CD4-positive, CD25-positive, alpha-beta regulatory T cell (primary cell): ENCODE data around the gene MC1R. TPM values are rescaled to one million over a fixed set of nuclear protein-coding genes. Genes with fewer than 3 reads are reported as not detected.
A peak's percentile ranks its signal among the peaks of the same experiment; 100 is the strongest.

Source experiments
- ATAC-seq, 2 donors: fragments of 150-1000 bp; cut with Tn5 transposase; one replicate each; pipeline ENCODE4 v1.10.0; 2021; ENCODE audit warnings: low read depth in 2 of 2, moderate number of reproducible peaks in 2 of 2, moderate library complexity in 1 of 2
- DNase-seq, 3 donors: peaks; one replicate each; pipeline versions ENCODE4 v3.0.0 to v3.0.0-alpha.2; 2012 to 2022; ENCODE audit warnings: mixed read lengths in 1 of 3
- H3K27ac ChIP-seq: one replicate; pipeline ENCODE4 v1.7.0; 2013; ENCODE audit warnings: mild to moderate bottlenecking, low read length; ENCODE audit not compliant: insufficient read depth, poor library complexity, severe bottlenecking
- H3K27me3 ChIP-seq: one replicate; pipeline ENCODE4 v1.7.0; 2013; ENCODE audit warnings: low read length; ENCODE audit not compliant: control insufficient read depth, insufficient read depth
- H3K36me3 ChIP-seq: one replicate; pipeline ENCODE4 v1.7.0; 2013; ENCODE audit warnings: mild to moderate bottlenecking, low read length, moderate library complexity; ENCODE audit not compliant: control insufficient read depth, insufficient read depth
- H3K4me1 ChIP-seq: 2 replicates; pipeline ENCODE4 v1.7.0; 2013; ENCODE audit warnings: mild to moderate bottlenecking, low read length; ENCODE audit not compliant: insufficient read depth, control insufficient read depth, poor library complexity, severe bottlenecking
- H3K4me3 ChIP-seq: one replicate; pipeline ENCODE4 v1.7.0; 2013; ENCODE audit warnings: low read depth, mild to moderate bottlenecking, low read length, moderate library complexity
- H3K9me3 ChIP-seq, 2 experiments: 1 replicate in 1 of 2; 2 replicates in 1 of 2; pipeline ENCODE4 v1.7.0; 2013; ENCODE audit warnings: low read length in 2 of 2, mild to moderate bottlenecking in 1 of 2, moderate library complexity in 1 of 2; ENCODE audit not compliant: control insufficient read depth in 2 of 2
- H3K27ac Mint-ChIP-seq, 3 donors: one replicate each; pipeline ENCODE4 v1.8.0; 2020 to 2022; ENCODE audit warnings: mild to moderate bottlenecking in 3 of 3, mixed read lengths in 3 of 3, moderate library complexity in 2 of 3
- H3K27me3 Mint-ChIP-seq: one replicate; pipeline ENCODE4 v1.8.0; 2022; ENCODE audit warnings: mild to moderate bottlenecking, mixed read lengths
- H3K36me3 Mint-ChIP-seq: one replicate; pipeline ENCODE4 v1.8.0; 2020; ENCODE audit warnings: mixed read lengths
- H3K4me1 Mint-ChIP-seq, 4 donors: one replicate each; pipeline ENCODE4 v1.8.0; 2020 to 2022; ENCODE audit warnings: mixed read lengths in 4 of 4, mild to moderate bottlenecking in 1 of 4
- H3K4me3 Mint-ChIP-seq, 4 donors: one replicate each; pipeline ENCODE4 v1.8.0; 2020 to 2022; ENCODE audit warnings: mild to moderate bottlenecking in 4 of 4, mixed read lengths in 4 of 4, moderate library complexity in 3 of 4
- H3K9me3 Mint-ChIP-seq, 7 donors: one replicate each; pipeline ENCODE4 v1.8.0; 2020 to 2022; ENCODE audit warnings: mixed read lengths in 7 of 7, mild to moderate bottlenecking in 3 of 7, moderate library complexity in 2 of 7
- polyA plus RNA-seq, 4 donors: library from polyadenylated mRNA; unstranded; fragments of 300-500 nt; fragmentation: Illumina TruSeq; gene quantifications; one replicate each; pipeline ENCODE4 v1.2.3, GENCODE V29; 2021
- total RNA-seq: library from RNA; stranded (reverse); gene quantifications from one replicate; pipeline ENCODE4 v1.2.3, GENCODE V29; 2022

The MC1R gene
- total RNA-seq (14.9 TPM), polyA plus RNA-seq (under 1 TPM in 3 of 4 donors, not detected in 1; 0.08 to 0.38 (median 0.18) TPM)

DNA sequence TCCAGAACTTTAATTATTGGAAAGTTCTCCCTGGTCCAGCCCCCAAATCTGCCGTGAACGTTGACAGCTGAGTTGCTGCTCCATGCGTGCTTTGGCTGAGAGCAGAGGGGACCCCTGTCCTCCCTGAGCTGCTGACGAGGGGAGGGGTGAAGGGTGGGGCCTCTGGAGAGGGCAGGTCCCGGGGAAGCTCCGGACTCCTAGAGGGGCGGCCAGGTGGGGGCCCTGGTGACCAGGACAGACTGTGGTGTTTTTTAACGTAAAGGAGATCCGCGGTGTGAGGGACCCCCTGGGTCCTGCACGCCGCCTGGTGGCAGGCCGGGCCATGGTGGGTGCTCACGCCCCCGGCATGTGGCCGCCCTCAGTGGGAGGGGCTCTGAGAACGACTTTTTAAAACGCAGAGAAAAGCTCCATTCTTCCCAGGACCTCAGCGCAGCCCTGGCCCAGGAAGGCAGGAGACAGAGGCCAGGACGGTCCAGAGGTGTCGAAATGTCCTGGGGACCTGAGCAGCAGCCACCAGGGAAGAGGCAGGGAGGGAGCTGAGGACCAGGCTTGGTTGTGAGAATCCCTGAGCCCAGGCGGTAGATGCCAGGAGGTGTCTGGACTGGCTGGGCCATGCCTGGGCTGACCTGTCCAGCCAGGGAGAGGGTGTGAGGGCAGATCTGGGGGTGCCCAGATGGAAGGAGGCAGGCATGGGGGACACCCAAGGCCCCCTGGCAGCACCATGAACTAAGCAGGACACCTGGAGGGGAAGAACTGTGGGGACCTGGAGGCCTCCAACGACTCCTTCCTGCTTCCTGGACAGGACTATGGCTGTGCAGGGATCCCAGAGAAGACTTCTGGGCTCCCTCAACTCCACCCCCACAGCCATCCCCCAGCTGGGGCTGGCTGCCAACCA lies at the start of gene MC1R:
Gene MC1R (plus strand): TSS at position 410 of the 895 bp plus-strand sequence. CDS start 397 bp downstream, at position 807.
- H3K4me3 Mint-ChIP-seq = peak within 1 kb of the TSS; percentile 63 to 88 (median 80)
- H3K9me3 Mint-ChIP-seq = no peaks in the 10 kb centered on the region
- Histone ChIP-seq H3K4me3 (peak within 1 kb of the TSS; percentile 73), H3K27ac (no peak within 1 kb of the TSS), H3K27me3 (no peaks in the 10 kb centered on the region), H3K4me1 (peaks cover 60% of the 10 kb centered on the region), H3K36me3 (no peaks in the 10 kb centered on the region), H3K9me3 (no peaks in the 10 kb centered on the region)
- no peaks in the 10 kb centered on the region for H3K36me3 Mint-ChIP-seq
- peaks cover 31% of the 10 kb centered on the region for H3K27me3 Mint-ChIP-seq
- peaks cover 0 to 60% (median 21%) of the 10 kb centered on the region in 4 donors for H3K4me1 Mint-ChIP-seq
- ATAC-seq (peak in 1 of 2 donors; percentile 9), DNase-seq (peak in 1 of 3 donors; percentile 37)
- peak within 1 kb of the TSS in 1 of 3 donors; percentile 20 for H3K27ac Mint-ChIP-seq

DNA sequence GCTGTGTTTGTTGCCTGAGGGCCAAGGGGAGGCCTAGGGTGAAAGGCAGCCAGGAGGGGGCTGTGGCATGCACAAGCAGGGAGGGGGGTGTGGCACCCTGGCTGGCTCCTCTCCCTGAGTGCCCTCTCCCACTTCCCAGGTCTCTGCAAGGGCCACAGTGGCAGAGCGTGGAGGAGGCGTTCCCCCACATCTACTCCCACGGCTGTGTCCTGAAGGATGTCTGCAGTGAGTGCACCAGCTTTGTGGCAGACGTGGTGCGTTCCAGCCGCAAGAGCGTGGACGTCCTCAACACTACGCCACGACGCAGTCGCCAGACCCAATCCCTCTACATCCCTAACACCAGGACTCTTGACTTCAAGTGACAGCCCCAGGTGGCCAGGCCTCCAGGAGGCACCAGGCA lies 48.8 kb upstream of the MC1R start:
- Mint-ChIP-seq H3K36me3 (peaks cover 3% of the 10 kb centered on the region), H3K4me1 (peaks cover 2 to 24% (median 3%) of the 10 kb centered on the region in 4 donors), H3K27me3 (no peaks in the 10 kb centered on the region), H3K4me3 (no peak overlapping the region), H3K27ac (no peak overlapping the region), H3K9me3 (peaks cover 0 to 7% (median 2%) of the 10 kb centered on the region in 7 donors)
- Histone ChIP-seq H3K9me3 (peaks cover 7 to 19% of the 10 kb centered on the region in 2 experiments), H3K27ac (no peak overlapping the region), H3K4me1 (peaks cover 9% of the 10 kb centered on the region), H3K4me3 (no peak overlapping the region), H3K27me3 (no peaks in the 10 kb centered on the region), H3K36me3 (peaks cover 6% of the 10 kb centered on the region)
- ATAC-seq (no peak), DNase-seq (no peak)

DNA sequence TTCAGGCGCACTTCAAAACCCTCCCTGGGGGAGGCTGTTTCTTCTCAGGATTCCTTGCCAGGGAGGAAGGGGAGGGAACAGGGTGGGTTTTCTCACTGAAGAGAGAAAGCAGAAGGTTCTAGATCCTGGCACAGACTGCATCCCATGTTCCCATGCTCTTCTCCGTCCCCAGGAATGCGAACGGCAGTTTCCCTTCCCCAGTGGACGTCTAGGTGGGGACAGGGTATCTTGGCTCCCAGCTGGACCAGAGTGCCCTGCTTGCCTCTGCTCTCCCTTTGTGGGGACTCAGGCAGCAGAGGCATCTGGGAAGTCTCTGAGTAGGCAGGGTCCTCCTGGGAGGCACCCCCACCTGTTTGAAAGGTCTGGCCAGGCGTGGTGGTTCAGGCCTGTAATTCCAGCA lies 48.2 kb upstream of the MC1R start:
- Mint-ChIP-seq H3K36me3 (peaks cover 8% of the 10 kb centered on the region), H3K27me3 (no peaks in the 10 kb centered on the region), H3K4me1 (peaks cover 0 to 24% (median 3%) of the 10 kb centered on the region in 4 donors), H3K27ac (no peak overlapping the region), H3K4me3 (peak overlapping the region in 1 of 4 donors; percentile 43), H3K9me3 (peaks cover 0 to 11% (median 6%) of the 10 kb centered on the region in 7 donors)
- no peak for DNase-seq
- no peaks in the 10 kb centered on the region for H3K27me3 ChIP-seq
- H3K36me3 ChIP-seq = peaks cover 11% of the 10 kb centered on the region
- ATAC-seq = no peak
- no peak overlapping the region for H3K27ac ChIP-seq
- no peak overlapping the region for H3K4me3 ChIP-seq
- peaks cover 11 to 24% of the 10 kb centered on the region in 2 experiments for H3K9me3 ChIP-seq
- H3K4me1 ChIP-seq = peaks cover 9% of the 10 kb centered on the region

DNA sequence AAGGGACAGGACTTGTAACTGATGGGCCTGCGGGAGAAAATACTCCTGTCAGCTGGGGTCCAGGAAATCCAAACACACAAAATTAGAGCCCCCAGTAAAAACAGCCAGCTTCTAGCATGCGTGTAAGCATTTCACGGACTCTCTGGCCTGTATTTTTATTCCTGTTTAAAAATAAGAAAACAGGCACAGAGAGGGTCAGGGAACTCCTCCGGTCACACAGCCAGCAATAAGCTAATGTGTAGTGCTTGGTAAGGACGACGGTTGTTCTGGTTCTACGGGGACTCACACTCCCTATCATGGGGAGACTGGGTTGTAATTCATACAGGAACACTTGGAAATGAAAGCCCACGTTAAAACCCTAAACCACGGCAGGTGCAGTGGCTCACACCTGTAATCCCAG lies 46.8 kb upstream of the MC1R start:
- no peak overlapping the region for H3K4me3 ChIP-seq
- peaks cover 11% of the 10 kb centered on the region for H3K36me3 ChIP-seq
- H3K36me3 Mint-ChIP-seq = peaks cover 8% of the 10 kb centered on the region
- H3K9me3 ChIP-seq = peaks cover 11 to 24% of the 10 kb centered on the region in 2 experiments
- H3K27me3 ChIP-seq = no peaks in the 10 kb centered on the region
- peaks cover 0 to 11% (median 6%) of the 10 kb centered on the region in 7 donors for H3K9me3 Mint-ChIP-seq
- peak overlapping the region in 3 of 4 donors; percentile 43 to 84 (median 50) for H3K4me3 Mint-ChIP-seq
- peaks cover 0 to 24% (median 3%) of the 10 kb centered on the region in 4 donors for H3K4me1 Mint-ChIP-seq
- ATAC-seq (no peak), DNase-seq (no peak)
- no peak overlapping the region for H3K27ac ChIP-seq
- H3K27ac Mint-ChIP-seq = peak overlapping the region; percentile 5 to 96 (median 87)
- H3K4me1 ChIP-seq = peaks cover 9% of the 10 kb centered on the region
- H3K27me3 Mint-ChIP-seq = no peaks in the 10 kb centered on the region

DNA sequence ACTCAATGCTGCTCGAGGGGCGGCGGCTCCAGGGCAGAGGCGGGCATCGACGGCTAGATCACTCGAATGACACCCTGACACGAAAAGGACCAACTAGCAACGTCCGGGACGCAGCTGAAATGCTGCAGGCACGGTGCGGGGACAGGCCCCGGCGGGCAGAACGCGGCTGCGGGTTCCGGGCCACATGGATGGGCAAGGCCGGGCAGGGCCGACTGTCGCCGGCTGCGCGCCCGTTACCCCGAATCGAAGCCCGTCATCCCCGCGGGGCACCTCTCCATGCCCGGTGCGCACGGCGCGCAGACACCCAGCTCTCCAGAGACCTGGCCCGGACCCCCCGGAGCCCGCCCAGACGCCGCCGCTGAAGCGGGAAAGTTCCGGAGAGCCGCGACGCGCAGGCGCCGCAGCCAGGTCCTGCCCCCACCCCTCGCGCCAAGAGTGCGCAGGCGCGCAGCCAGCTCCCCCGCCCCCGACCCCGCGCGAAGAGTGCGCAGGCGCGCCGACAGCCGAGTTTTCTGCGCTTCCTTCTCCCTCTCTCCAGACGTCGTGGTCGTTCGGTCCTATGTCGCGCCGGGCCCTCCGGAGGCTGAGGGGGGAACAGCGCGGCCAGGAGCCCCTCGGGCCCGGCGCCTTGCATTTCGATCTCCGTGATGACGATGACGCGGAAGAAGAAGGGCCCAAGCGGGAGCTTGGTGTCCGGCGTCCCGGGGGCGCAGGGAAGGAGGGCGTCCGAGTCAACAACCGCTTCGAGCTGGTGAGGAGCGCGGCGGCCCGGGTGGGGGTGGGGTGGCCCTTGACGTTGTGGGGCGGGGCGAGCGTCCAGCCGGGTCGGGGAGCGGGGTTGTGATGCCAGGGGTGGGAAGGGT lies 45.3 kb upstream of the MC1R start, which contains the start of gene TCF25:
Gene TCF25 (plus strand): TSS at position 484 of the 863 bp plus-strand sequence. CDS start 76 bp downstream, at position 560.
- Histone ChIP-seq H3K27me3 (no peaks in the 10 kb centered on the region), H3K36me3 (peaks cover 18% of the 10 kb centered on the region), H3K9me3 (peaks cover 6 to 15% of the 10 kb centered on the region in 2 experiments), H3K4me1 (peaks cover 9% of the 10 kb centered on the region), H3K4me3 (peak within 1 kb of the TSS; percentile 58), H3K27ac (peak within 1 kb of the TSS; percentile 100)
- peak; percentile 84 to 91 (median 87) for DNase-seq
- Mint-ChIP-seq H3K36me3 (peaks cover 14% of the 10 kb centered on the region), H3K27ac (peak within 1 kb of the TSS; percentile 87 to 96 (median 91)), H3K4me3 (peak within 1 kb of the TSS; percentile 71 to 96 (median 84)), H3K27me3 (no peaks in the 10 kb centered on the region), H3K9me3 (peaks cover 0 to 11% (median 6%) of the 10 kb centered on the region in 7 donors), H3K4me1 (peaks cover 0 to 27% (median 7%) of the 10 kb centered on the region in 4 donors)
- peak; percentile 32 to 33 for ATAC-seq

DNA sequence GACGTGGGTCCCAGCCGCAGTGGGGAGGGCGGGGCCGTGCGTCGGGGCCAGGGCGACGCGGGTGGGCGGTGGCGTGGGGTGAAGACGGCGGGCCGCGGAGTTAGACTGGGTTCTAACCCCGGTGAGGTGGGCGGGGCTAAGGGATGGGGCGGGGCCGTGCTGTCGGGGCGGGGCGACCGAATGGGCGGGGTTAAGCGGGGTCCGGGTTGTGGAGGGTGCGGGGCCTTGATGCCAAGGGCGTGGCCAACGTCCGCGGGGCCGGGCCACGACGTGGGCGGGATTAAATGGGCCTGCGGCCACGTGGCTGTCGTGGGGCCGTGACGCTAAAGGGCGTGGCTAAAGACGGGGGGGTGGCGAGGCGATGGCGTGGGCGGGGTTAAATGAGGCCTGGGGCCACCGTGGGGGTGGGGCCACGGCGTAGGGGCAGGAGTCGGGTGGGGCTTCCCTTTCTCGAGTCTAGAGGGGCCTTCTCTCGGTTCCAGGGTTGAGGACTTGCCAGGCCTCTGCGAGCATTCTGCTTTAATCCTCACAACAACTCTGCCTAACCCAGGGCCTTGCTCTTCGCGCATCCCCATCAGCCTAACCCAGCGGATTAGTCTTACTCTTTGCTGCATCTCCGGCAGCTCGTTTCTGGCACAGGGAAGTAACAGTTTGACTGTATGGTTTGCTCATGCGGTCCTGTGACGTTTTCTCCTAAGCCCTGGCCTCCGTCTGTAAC lies 44.5 kb upstream of the MC1R start:
- Mint-ChIP-seq H3K4me3 (peak overlapping the region; percentile 71 to 96 (median 84)), H3K4me1 (peaks cover 0 to 29% (median 7%) of the 10 kb centered on the region in 4 donors)
- H3K4me3 ChIP-seq = peak overlapping the region; percentile 58

More for the DNA sequence above, 44.5 kb upstream of the MC1R start:
- Histone ChIP-seq H3K9me3 (peaks cover 6 to 15% of the 10 kb centered on the region in 2 experiments), H3K4me1 (peaks cover 9% of the 10 kb centered on the region), H3K36me3 (peaks cover 22% of the 10 kb centered on the region), H3K27ac (peak overlapping the region; percentile 100), H3K27me3 (no peaks in the 10 kb centered on the region)
- Mint-ChIP-seq H3K27ac (peak overlapping the region; percentile 87 to 96 (median 90)), H3K9me3 (peaks cover 0 to 11% (median 6%) of the 10 kb centered on the region in 7 donors), H3K36me3 (peaks cover 14% of the 10 kb centered on the region), H3K27me3 (no peaks in the 10 kb centered on the region)
- DNase-seq (peak; percentile 88 to 90 (median 89)), ATAC-seq (peak; percentile 79)
